Astrocyte (in vitro differentiated cells and primary cell): ENCODE data around the gene FIG4. TPM values are rescaled to one million over a fixed set of nuclear protein-coding genes. Genes with fewer than 3 reads are reported as not detected.
"Not testable (repeated sequence)": the region's sequence is repeated elsewhere in the genome, so short reads cannot be mapped to it uniquely, and the experiment has no call there.

Experiments
- DNase-seq: peaks from one replicate; pipeline ENCODE4 v3.0.0-alpha.2; 2010; ENCODE audit warnings: low read depth
- FAIRE-seq: peaks from 2 replicates; lab custom pipeline; 2011; peaks lifted over from hg19 to GRCh38; lab: Jason Lieb, UNC
- H2AFZ ChIP-seq: 2 replicates; pipeline ENCODE4 v1.6.0; 2012; ENCODE audit warnings: low read depth, low read length, inconsistent platforms
- H3K27ac ChIP-seq: 2 replicates; pipeline ENCODE4 v1.5.1; 2011; ENCODE audit warnings: low read depth, low read length, inconsistent platforms
- H3K27me3 ChIP-seq: 2 replicates; pipeline ENCODE4 v1.6.0; 2011; ENCODE audit warnings: low read length, inconsistent platforms; ENCODE audit not compliant: insufficient read depth
- H3K36me3 ChIP-seq: 2 replicates; pipeline ENCODE4 v1.5.1; 2011; ENCODE audit warnings: low read length, inconsistent platforms; ENCODE audit not compliant: insufficient read depth
- H3K4me1 ChIP-seq: 2 replicates; pipeline ENCODE4 v1.5.1; 2011; ENCODE audit warnings: low read length, inconsistent platforms; ENCODE audit not compliant: insufficient read depth
- H3K4me2 ChIP-seq: 2 replicates; pipeline ENCODE4 v1.6.0; 2012; ENCODE audit warnings: low read length, inconsistent platforms
- H3K4me3 ChIP-seq: 2 replicates; pipeline ENCODE4 v1.5.1; 2011; ENCODE audit warnings: low read depth, mild to moderate bottlenecking, low read length, inconsistent platforms; ENCODE audit not compliant: insufficient read depth
- H3K79me2 ChIP-seq: 2 replicates; pipeline ENCODE4 v1.6.0; 2012; ENCODE audit warnings: mild to moderate bottlenecking, low read length, inconsistent platforms; ENCODE audit not compliant: insufficient read depth
- H3K9ac ChIP-seq: 2 replicates; pipeline ENCODE4 v1.6.0; 2012; ENCODE audit warnings: mild to moderate bottlenecking, low read length, inconsistent platforms
- H3K9me3 ChIP-seq: 2 replicates; pipeline ENCODE4 v1.5.1; 2012; ENCODE audit warnings: low read depth, mild to moderate bottlenecking, low read length, inconsistent platforms; ENCODE audit not compliant: insufficient read depth
- H4K20me1 ChIP-seq: 2 replicates; pipeline ENCODE4 v1.6.0; 2012; ENCODE audit warnings: low read length, inconsistent platforms; ENCODE audit not compliant: insufficient read depth
- H3K27ac Mint-ChIP-seq: one replicate; pipeline ENCODE4 v1.8.0; 2021; ENCODE audit warnings: mild to moderate bottlenecking, mixed read lengths; ENCODE audit not compliant: unreplicated experiment
- H3K27me3 Mint-ChIP-seq: one replicate; pipeline ENCODE4 v1.8.0; 2021; ENCODE audit warnings: low read depth, mixed read lengths; ENCODE audit not compliant: unreplicated experiment
- H3K36me3 Mint-ChIP-seq: one replicate; pipeline ENCODE4 v1.8.0; 2021; ENCODE audit warnings: low read depth, mixed read lengths; ENCODE audit not compliant: unreplicated experiment
- H3K4me1 Mint-ChIP-seq: one replicate; pipeline ENCODE4 v1.8.0; 2021; ENCODE audit warnings: low read depth, mixed read lengths; ENCODE audit not compliant: unreplicated experiment
- H3K4me3 Mint-ChIP-seq: one replicate; pipeline ENCODE4 v1.8.0; 2021; ENCODE audit warnings: mild to moderate bottlenecking, moderate library complexity, mixed read lengths; ENCODE audit not compliant: unreplicated experiment
- H3K9me3 Mint-ChIP-seq: one replicate; pipeline ENCODE4 v1.8.0; 2021; ENCODE audit warnings: mild to moderate bottlenecking, mixed read lengths; ENCODE audit not compliant: unreplicated experiment
- CTCF ChIP-seq: IDR thresholded peaks from 2 replicates; pipeline ENCODE4 v1.5.1; 2011; ENCODE audit warnings: low read depth, mild to moderate bottlenecking, inconsistent platforms, low read length, moderate library complexity; ENCODE audit not compliant: insufficient read depth
- EZH2 ChIP-seq: IDR thresholded peaks from 2 replicates; pipeline ENCODE4 v1.6.1; 2012; ENCODE audit warnings: mild to moderate bottlenecking, low read length, inconsistent platforms; ENCODE audit not compliant: insufficient read depth
- total RNA-seq: library from RNA; stranded (reverse); gene quantifications from 2 replicates; pipeline ENCODE4 v1.2.1, GENCODE V29; 2021

FIG4 gene
- total RNA-seq, 1 donor from 2014 or later, result 8.4 TPM

DNA sequence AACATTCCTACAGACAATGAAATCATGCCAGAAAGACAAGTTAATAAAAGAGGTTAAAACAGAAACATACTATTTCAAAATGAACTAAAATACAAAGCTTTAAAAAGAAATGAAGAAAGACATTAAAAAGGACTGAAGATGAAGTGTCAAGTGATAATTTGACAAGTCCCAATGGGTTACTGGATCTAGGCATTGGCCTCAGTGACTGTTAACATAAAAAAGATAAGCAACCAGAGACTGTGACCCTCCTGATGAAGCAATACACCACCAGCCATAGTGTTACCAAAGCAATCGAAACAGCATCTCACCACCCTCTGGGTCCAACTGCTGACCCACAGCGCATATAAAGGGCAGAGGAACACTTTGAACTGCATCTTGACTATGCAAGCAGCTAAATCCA, 130.3 kb downstream of the FIG4 start:
- Histone ChIP-seq H3K9me3 (no peaks in the 10 kb centered on the region), H3K27ac (no peak overlapping the region), H3K4me2 (no peak overlapping the region), H3K9ac (no peak overlapping the region), H3K36me3 (no peaks in the 10 kb centered on the region), H4K20me1 (no peaks in the 10 kb centered on the region), H2AFZ (no peak overlapping the region), H3K27me3 (no peaks in the 10 kb centered on the region), H3K4me1 (peaks cover 6% of the 10 kb centered on the region), H3K4me3 (no peak overlapping the region), H3K79me2 (no peaks in the 10 kb centered on the region)
- no peaks in the 10 kb centered on the region for H3K27me3 Mint-ChIP-seq
- H3K27ac Mint-ChIP-seq, result no peak overlapping the region
- DNase-seq (no peak), FAIRE-seq (no peak)
- no peaks in the 10 kb centered on the region for H3K9me3 Mint-ChIP-seq
- no peaks in the 10 kb centered on the region for H3K4me1 Mint-ChIP-seq
- H3K4me3 Mint-ChIP-seq, result no peak overlapping the region
- TF ChIP-seq CTCF (no peak), EZH2 (no peak)
- peaks cover 9% of the 10 kb centered on the region for H3K36me3 Mint-ChIP-seq

GRCh38 chr6:109824105-109824504, 133.0 kb downstream of the FIG4 start:
- Histone ChIP-seq H3K4me1 (peaks cover 6% of the 10 kb centered on the region), H3K4me2 (no peak overlapping the region), H3K27me3 (no peaks in the 10 kb centered on the region), H3K9me3 (no peaks in the 10 kb centered on the region), H3K79me2 (no peaks in the 10 kb centered on the region), H2AFZ (no peak overlapping the region), H3K4me3 (no peak overlapping the region), H4K20me1 (no peaks in the 10 kb centered on the region), H3K36me3 (no peaks in the 10 kb centered on the region), H3K9ac (no peak overlapping the region), H3K27ac (no peak overlapping the region)
- Mint-ChIP-seq H3K27ac (no peak overlapping the region), H3K4me3 (no peak overlapping the region), H3K9me3 (peaks cover 3% of the 10 kb centered on the region), H3K4me1 (no peaks in the 10 kb centered on the region), H3K36me3 (peaks cover 7% of the 10 kb centered on the region), H3K27me3 (no peaks in the 10 kb centered on the region)
- DNase-seq (no peak), FAIRE-seq (no peak)
- no peak for TF ChIP-seq EZH2
- TF ChIP-seq CTCF, result no peak

DNA sequence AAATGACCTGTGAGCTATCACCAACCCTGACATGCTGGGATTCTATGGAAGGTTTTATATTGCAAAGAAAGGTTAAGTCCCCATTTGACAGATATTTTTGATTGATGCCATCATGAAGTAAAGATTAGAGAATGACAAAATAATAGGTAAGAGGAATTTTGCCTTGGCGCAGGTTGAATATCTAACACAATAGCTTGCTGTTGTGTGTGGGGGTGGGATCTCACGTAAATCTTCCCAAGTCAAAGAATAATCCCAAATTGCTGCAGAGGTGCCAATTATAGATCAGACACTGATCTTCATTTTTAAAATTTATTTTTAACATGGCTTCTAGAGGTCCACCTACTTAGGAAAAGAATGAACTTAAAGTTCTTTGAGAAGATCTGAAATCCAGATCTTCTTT, 135.5 kb downstream of the FIG4 start:
- FAIRE-seq (no peak), DNase-seq (no peak)
- Histone ChIP-seq H2AFZ (no peak overlapping the region), H3K4me3 (no peak overlapping the region), H4K20me1 (no peaks in the 10 kb centered on the region), H3K27me3 (no peaks in the 10 kb centered on the region), H3K9me3 (no peaks in the 10 kb centered on the region), H3K9ac (no peak overlapping the region), H3K4me1 (peaks cover 6% of the 10 kb centered on the region), H3K4me2 (no peak overlapping the region), H3K27ac (no peak overlapping the region), H3K79me2 (no peaks in the 10 kb centered on the region), H3K36me3 (no peaks in the 10 kb centered on the region)
- Mint-ChIP-seq H3K4me3 (no peak overlapping the region), H3K36me3 (peaks cover 13% of the 10 kb centered on the region), H3K27me3 (no peaks in the 10 kb centered on the region), H3K27ac (no peak overlapping the region), H3K9me3 (peaks cover 10% of the 10 kb centered on the region), H3K4me1 (no peaks in the 10 kb centered on the region)
- no peak for TF ChIP-seq CTCF
- no peak for TF ChIP-seq EZH2

DNA sequence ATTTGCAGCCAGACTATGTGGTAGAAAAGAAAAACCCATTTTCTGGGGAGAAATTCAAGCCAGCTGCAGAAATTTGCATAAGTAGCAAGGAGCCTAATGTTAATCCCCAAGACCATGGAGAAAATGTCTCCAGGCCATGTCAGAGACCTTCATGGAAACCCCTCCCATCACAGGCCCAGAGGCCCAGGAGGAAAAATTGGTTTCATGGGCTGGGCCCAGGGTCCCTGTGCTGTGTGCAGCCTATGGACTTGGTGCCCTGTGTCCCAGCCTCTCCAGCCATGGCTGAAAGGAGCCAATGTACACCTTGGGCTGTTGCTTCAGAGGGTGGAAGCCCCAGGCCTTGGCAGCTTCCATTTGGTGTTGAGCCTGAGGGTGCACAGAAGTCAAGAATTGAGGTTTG, 140.3 kb downstream of the FIG4 start:
- not testable (repeated sequence) for FAIRE-seq, H3K36me3 ChIP-seq, H3K79me2 ChIP-seq, DNase-seq, H3K4me2 ChIP-seq, H2AFZ ChIP-seq, H3K27me3 ChIP-seq, H3K27me3 Mint-ChIP-seq, H3K4me3 Mint-ChIP-seq, H3K9ac ChIP-seq, H3K36me3 Mint-ChIP-seq, H3K4me1 ChIP-seq, H3K27ac Mint-ChIP-seq, H3K27ac ChIP-seq, H3K4me1 Mint-ChIP-seq, H3K4me3 ChIP-seq, H3K9me3 ChIP-seq, H4K20me1 ChIP-seq
- H3K9me3 Mint-ChIP-seq, result peaks cover 10% of the 10 kb centered on the region
